Left ventricle myocardium inferior (tissue), 1 donor: ENCODE data around the gene CLSTN2. TPM values are rescaled to one million over a fixed set of nuclear protein-coding genes. Genes with fewer than 3 reads are reported as not detected.

Source experiments
- DNase-seq: peaks from one replicate; pipeline ENCODE4 v3.0.0-alpha.2; 2020
- H3K27ac ChIP-seq: fragments of 200-600 bp; replicated peaks from 2 replicates; pipeline ENCODE4 v1.8.0; 2021
- H3K27me3 ChIP-seq: fragments of 200-600 bp; 2 replicates; pipeline ENCODE4 v1.8.0; 2021; ENCODE audit warnings: low read depth
- H3K36me3 ChIP-seq: fragments of 200-600 bp; 2 replicates; pipeline ENCODE4 v1.8.0; 2021
- H3K4me1 ChIP-seq: fragments of 200-600 bp; 2 replicates; pipeline ENCODE4 v1.8.0; 2021
- H3K4me3 ChIP-seq: fragments of 200-600 bp; 2 replicates; pipeline ENCODE4 v1.8.0; 2021; ENCODE audit warnings: mild to moderate bottlenecking, moderate library complexity
- H3K9me3 ChIP-seq: fragments of 200-600 bp; replicated peaks from 2 replicates; pipeline ENCODE4 v1.8.0; 2021
- CTCF ChIP-seq: fragments of 200-600 bp; IDR thresholded peaks from 2 replicates; pipeline ENCODE4 v1.8.0; 2021; ENCODE audit warnings: antibody characterized with exemption, mild to moderate bottlenecking, borderline replicate concordance
- intact Hi-C: fragments of 100-400 bp; cut with micrococcal nuclease; formaldehyde crosslinking; loops from one replicate; pipeline ENCODE4 v1.11.0; 2022
- total RNA-seq: library from RNA; stranded (reverse); fragmentation: NEBNext Ultra II Directional; extraction: Animal tissue kit (Norgen Biotek cat#: 25700); gene quantifications from one replicate; pipeline ENCODE4 v1.2.1, GENCODE V29; 2021
- donor health status: DM: no; HTN: yes; CAD: no; lungs with severe emphysema.

Gene CLSTN2
- total RNA-seq, 1 donor from 2014 or later, result 7.0 TPM

GRCh38 chr3:140006331-140006730 lies 71.3 kb downstream of the CLSTN2 start:
- no peak for DNase-seq
- Histone ChIP-seq H3K9me3 (peaks cover 5% of the 10 kb centered on the region), H3K4me1 (peaks cover 7% of the 10 kb centered on the region), H3K27ac (no peak overlapping the region), H3K4me3 (no peak overlapping the region), H3K36me3 (no peaks in the 10 kb centered on the region), H3K27me3 (no peaks in the 10 kb centered on the region)
- TF ChIP-seq CTCF, result no peak
- intact Hi-C loops, result no loop called here

GRCh38 chr3:140007081-140007480 lies 72.1 kb downstream of the CLSTN2 start:
- DNase-seq, result no peak
- H3K27me3 ChIP-seq, result no peaks in the 10 kb centered on the region
- TF ChIP-seq CTCF, result no peak
- no peak overlapping the region for H3K4me3 ChIP-seq
- H3K36me3 ChIP-seq, result no peaks in the 10 kb centered on the region
- H3K4me1 ChIP-seq, result peaks cover 7% of the 10 kb centered on the region
- intact Hi-C loops, result no loop called here
- no peak overlapping the region for H3K27ac ChIP-seq
- H3K9me3 ChIP-seq, result peaks cover 5% of the 10 kb centered on the region

GRCh38 chr3:140007911-140008869 lies 73.2 kb downstream of the CLSTN2 start:
- no peak for DNase-seq
- H3K27me3 ChIP-seq, result no peaks in the 10 kb centered on the region
- H3K4me3 ChIP-seq, result no peak overlapping the region
- H3K4me1 ChIP-seq, result peaks cover 7% of the 10 kb centered on the region
- H3K27ac ChIP-seq, result no peak overlapping the region
- intact Hi-C loops, result no loop called here
- no peaks in the 10 kb centered on the region for H3K36me3 ChIP-seq
- no peak for TF ChIP-seq CTCF
- H3K9me3 ChIP-seq, result no peaks in the 10 kb centered on the region

GRCh38 chr3:140010391-140010790 lies 75.4 kb downstream of the CLSTN2 start:
- Histone ChIP-seq H3K9me3 (no peaks in the 10 kb centered on the region), H3K36me3 (no peaks in the 10 kb centered on the region), H3K27ac (no peak overlapping the region), H3K27me3 (no peaks in the 10 kb centered on the region), H3K4me3 (no peak overlapping the region), H3K4me1 (peaks cover 7% of the 10 kb centered on the region)
- DNase-seq, result no peak
- intact Hi-C loops, result no loop called here
- TF ChIP-seq CTCF, result no peak

- Histone ChIP-seq H3K4me3 (no peak overlapping the region), H3K9me3 (no peaks in the 10 kb centered on the region), H3K27me3 (no peaks in the 10 kb centered on the region), H3K4me1 (peaks cover 7% of the 10 kb centered on the region), H3K36me3 (no peaks in the 10 kb centered on the region), H3K27ac (no peak overlapping the region)
- DNase-seq, result no peak
- TF ChIP-seq CTCF, result no peak
- intact Hi-C loops, result no loop called here
Observed at GRCh38 chr3:140011086-140011485, 76.1 kb downstream of the CLSTN2 start.
